Neuronal stem cell (in vitro differentiated cells): Measurements from ENCODE around the gene ACSS2.

Source experiments
- DNase-seq: peaks from one replicate; pipeline ENCODE4 v3.0.0-alpha.2; 2013; ENCODE audit warnings: low spot score
- H2AFZ ChIP-seq: one replicate; pipeline ENCODE4 v1.6.1; 2013; ENCODE audit warnings: mild to moderate bottlenecking, low read length, inconsistent platforms
- H2AK5ac ChIP-seq: 2 replicates; pipeline ENCODE4 v1.6.1; 2013; ENCODE audit warnings: low read depth, mild to moderate bottlenecking, inconsistent platforms, low read length, moderate library complexity, mixed read lengths
- H2BK120ac ChIP-seq: 2 replicates; pipeline ENCODE4 v1.6.1; 2013; ENCODE audit warnings: low read depth, mild to moderate bottlenecking, inconsistent platforms, low read length, moderate library complexity, mixed read lengths
- H2BK12ac ChIP-seq: one replicate; pipeline ENCODE4 v1.6.1; 2013; ENCODE audit warnings: low read length, inconsistent platforms
- H2BK15ac ChIP-seq: 2 replicates; pipeline ENCODE4 v1.6.1; 2013; ENCODE audit warnings: mild to moderate bottlenecking, low read length, inconsistent platforms, mixed read lengths
- H2BK5ac ChIP-seq: one replicate; pipeline ENCODE4 v1.6.1; 2013; ENCODE audit warnings: inconsistent platforms, mild to moderate bottlenecking, low read length, moderate library complexity
- H3K14ac ChIP-seq: one replicate; pipeline ENCODE4 v1.6.1; 2013; ENCODE audit warnings: low read length, inconsistent platforms
- H3K18ac ChIP-seq: 2 replicates; pipeline ENCODE4 v1.6.1; 2013; ENCODE audit warnings: low read length, inconsistent platforms
- H3K23ac ChIP-seq: 2 replicates; pipeline ENCODE4 v1.6.1; 2013; ENCODE audit warnings: low read depth, mild to moderate bottlenecking, mixed read lengths, low read length, inconsistent platforms; ENCODE audit not compliant: poor library complexity
- H3K27ac ChIP-seq: replicated peaks from 3 replicates; pipeline ENCODE4 v1.5.1; 2013; ENCODE audit warnings: low read length, inconsistent platforms
- H3K27me3 ChIP-seq, 3 experiments: 2 replicates each; pipeline ENCODE4 v1.6.1; 2013; ENCODE audit warnings: low read length in 3 of 3, mild to moderate bottlenecking in 2 of 3, inconsistent platforms in 1 of 3, low read depth in 1 of 3, mixed read lengths in 1 of 3, moderate library complexity in 1 of 3; ENCODE audit not compliant: control insufficient read depth in 3 of 3, insufficient read depth in 3 of 3
- H3K36me3 ChIP-seq, 2 donors: replicated peaks in 1 of 2; 2 replicates each; pipeline ENCODE4 v1.6.1; 2013; ENCODE audit warnings: low read length in 2 of 2; ENCODE audit not compliant: control insufficient read depth in 2 of 2, insufficient read depth in 2 of 2
- H3K4ac ChIP-seq: 2 replicates; pipeline ENCODE4 v1.6.1; 2013; ENCODE audit warnings: inconsistent platforms, mild to moderate bottlenecking, low read length, moderate library complexity
- H3K4me1 ChIP-seq, 2 donors: 1 replicate in 1 of 2; 2 replicates in 1 of 2; pipeline ENCODE4 v1.6.1; 2013; ENCODE audit warnings: low read length in 2 of 2, low read depth in 1 of 2; ENCODE audit not compliant: control insufficient read depth in 2 of 2, insufficient read depth in 1 of 2
- H3K4me2 ChIP-seq: one replicate; pipeline ENCODE4 v1.6.1; 2013; ENCODE audit warnings: mild to moderate bottlenecking, low read length, inconsistent platforms; ENCODE audit not compliant: insufficient read depth, poor library complexity, severe bottlenecking
- H3K4me3 ChIP-seq, 2 donors: 2 replicates each; pipeline ENCODE4 v1.5.1; 2013; ENCODE audit warnings: low read length in 2 of 2, mild to moderate bottlenecking in 2 of 2, inconsistent platforms in 1 of 2, moderate library complexity in 1 of 2
- H3K79me1 ChIP-seq: one replicate; pipeline ENCODE4 v1.6.1; 2013; ENCODE audit warnings: low read depth, mild to moderate bottlenecking, inconsistent platforms, low read length, moderate library complexity
- H3K9ac ChIP-seq: one replicate; pipeline ENCODE4 v1.6.1; 2013; ENCODE audit warnings: mild to moderate bottlenecking, low read depth, low read length, inconsistent platforms; ENCODE audit not compliant: poor library complexity
- H3K9me3 ChIP-seq, 2 donors: replicated peaks in 1 of 2; 2 replicates each; pipeline versions ENCODE3 to v1.6.1; 2013; ENCODE audit warnings: low read length in 2 of 2, mild to moderate bottlenecking in 2 of 2, inconsistent platforms in 1 of 2, low read depth in 1 of 2, mixed read lengths in 1 of 2, moderate library complexity in 1 of 2; ENCODE audit not compliant: control insufficient read depth in 2 of 2, insufficient read depth in 1 of 2
- H4K8ac ChIP-seq: one replicate; pipeline ENCODE4 v1.6.1; 2013; ENCODE audit warnings: low read depth, mild to moderate bottlenecking, inconsistent platforms, low read length, moderate library complexity
- H4K91ac ChIP-seq: one replicate; pipeline ENCODE4 v1.6.1; 2013; ENCODE audit warnings: low read length, low read depth, mild to moderate bottlenecking, inconsistent platforms; ENCODE audit not compliant: poor library complexity
- WGBS, 2 donors: extraction: QIAGEN DNeasy Blood & Tissue Kit; methylation state at CpG; one replicate each; pipeline ENCODE4 v1.1.7; 2013; ENCODE audit warnings: missing lambda C conversion rate in 2 of 2, mixed read lengths in 1 of 2; ENCODE audit not compliant: insufficient read length in 2 of 2, insufficient replicate concordance in 1 of 2; ENCODE audit errors: extremely low coverage in 2 of 2; 5-methylcytosine and 5-hydroxymethylcytosine counted together

ACSS2 gene

DNA sequence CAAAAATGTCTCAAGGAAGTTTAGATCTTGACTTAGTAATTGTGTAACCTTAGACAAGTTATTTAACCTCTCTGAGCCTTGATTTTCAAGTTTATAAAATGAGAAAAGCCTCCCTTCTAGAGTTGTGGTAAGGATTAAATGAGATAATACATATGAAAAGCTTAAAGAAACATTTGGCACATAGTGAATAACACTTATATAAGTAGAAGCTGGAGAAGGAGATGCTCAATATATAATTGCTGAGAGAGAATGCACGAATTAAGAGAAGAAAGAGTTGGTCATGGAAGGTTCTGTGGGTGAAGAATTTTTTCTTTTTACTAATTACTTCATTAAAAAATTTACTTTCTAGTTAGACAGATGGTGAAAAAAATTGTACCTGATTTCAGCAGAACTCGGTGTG lies 5.3 kb downstream of the ACSS2 start:
- Histone ChIP-seq H3K18ac (no peak overlapping the region), H3K4me2 (no peak overlapping the region), H3K23ac (no peak overlapping the region), H3K4me1 (no peaks in the 10 kb centered on the region), H3K79me1 (no peaks in the 10 kb centered on the region), H2BK120ac (no peak overlapping the region), H3K27ac (no peak overlapping the region), H2BK15ac (no peak overlapping the region), H4K8ac (no peak overlapping the region), H3K14ac (no peak overlapping the region), H4K91ac (no peak overlapping the region), H3K27me3 (peaks cover 0 to 5% (median 0%) of the 10 kb centered on the region in 3 experiments), H2AK5ac (no peak overlapping the region), H3K4ac (no peak overlapping the region), H3K4me3 (no peak overlapping the region), H3K36me3 (peaks cover 3 to 36% of the 10 kb centered on the region in 2 donors), H2BK12ac (no peak overlapping the region), H2AFZ (no peak overlapping the region), H3K9me3 (no peaks in the 10 kb centered on the region), H2BK5ac (no peak overlapping the region), H3K9ac (no peak overlapping the region)
- DNase-seq = no peak
- WGBS, 2 donors = no CpG with 5 or more reads among the region's 2 CpGs

DNA sequence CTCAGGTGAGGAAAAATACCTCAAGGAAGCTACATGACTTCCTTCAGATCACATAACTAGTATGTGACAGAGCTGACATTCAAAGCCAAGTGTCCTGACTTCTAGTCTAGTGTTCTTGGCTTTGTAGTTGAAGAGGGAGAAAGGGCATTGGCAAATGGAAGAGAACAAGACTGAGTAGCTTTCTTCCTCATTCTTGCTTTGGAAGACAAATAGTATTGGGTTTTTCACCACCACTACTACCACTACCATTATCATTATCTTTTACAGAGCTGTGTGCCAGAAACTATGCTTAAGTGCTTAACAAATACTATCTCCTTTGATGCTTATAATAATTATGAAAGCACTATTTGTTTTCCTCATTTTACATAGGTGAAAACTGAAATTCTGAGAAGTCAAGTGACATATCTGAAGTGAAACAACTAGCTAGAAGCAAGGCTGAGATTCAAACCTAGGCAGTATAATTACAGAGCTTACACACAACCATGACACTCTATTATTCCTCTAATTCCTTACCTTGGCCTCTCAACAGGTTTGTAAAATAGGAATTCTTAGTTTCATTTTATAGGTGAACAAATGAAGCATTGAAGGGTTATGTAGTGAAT lies 6.8 kb downstream of the ACSS2 start:
- Histone ChIP-seq H3K18ac (no peak overlapping the region), H2BK12ac (no peak overlapping the region), H2AFZ (no peak overlapping the region), H3K14ac (no peak overlapping the region), H4K8ac (no peak overlapping the region), H3K27ac (no peak overlapping the region), H3K4me1 (no peaks in the 10 kb centered on the region), H3K9ac (no peak overlapping the region), H3K27me3 (no peaks in the 10 kb centered on the region), H3K23ac (no peak overlapping the region), H3K79me1 (no peaks in the 10 kb centered on the region), H3K36me3 (peaks cover 3 to 36% of the 10 kb centered on the region in 2 donors), H3K4me3 (no peak overlapping the region), H2AK5ac (no peak overlapping the region), H2BK15ac (no peak overlapping the region), H2BK5ac (no peak overlapping the region), H4K91ac (no peak overlapping the region), H3K4me2 (no peak overlapping the region), H2BK120ac (no peak overlapping the region), H3K9me3 (no peaks in the 10 kb centered on the region), H3K4ac (no peak overlapping the region)
- DNase-seq = no peak

- Histone ChIP-seq H3K9me3 (no peaks in the 10 kb centered on the region), H3K27ac (no peak overlapping the region), H3K4me1 (no peaks in the 10 kb centered on the region), H4K91ac (no peak overlapping the region), H2BK120ac (no peak overlapping the region), H2AK5ac (no peak overlapping the region), H3K27me3 (no peaks in the 10 kb centered on the region), H3K18ac (no peak overlapping the region), H3K23ac (no peak overlapping the region), H2BK15ac (no peak overlapping the region), H3K4me2 (no peak overlapping the region), H2BK12ac (no peak overlapping the region), H3K79me1 (no peaks in the 10 kb centered on the region), H3K4ac (no peak overlapping the region), H3K9ac (no peak overlapping the region), H2AFZ (no peak overlapping the region), H2BK5ac (no peak overlapping the region), H3K36me3 (peaks cover 3 to 36% of the 10 kb centered on the region in 2 donors), H3K14ac (no peak overlapping the region), H3K4me3 (no peak overlapping the region), H4K8ac (no peak overlapping the region)
- no CpG with 5 or more reads among the region's 4 CpGs for WGBS, 2 donors
- no peak for DNase-seq
Observed at GRCh38 chr20:34883809-34884208, 7.4 kb downstream of the ACSS2 start.

GRCh38 chr20:34884260-34884659 lies 7.8 kb downstream of the ACSS2 start:
- Histone ChIP-seq H4K91ac (no peak overlapping the region), H3K4me2 (no peak overlapping the region), H3K4me1 (no peaks in the 10 kb centered on the region), H3K36me3 (peaks cover 3 to 36% of the 10 kb centered on the region in 2 donors), H3K23ac (no peak overlapping the region), H2BK120ac (no peak overlapping the region), H3K9me3 (no peaks in the 10 kb centered on the region), H3K4me3 (no peak overlapping the region), H3K4ac (no peak overlapping the region), H2BK15ac (no peak overlapping the region), H3K14ac (no peak overlapping the region), H2BK12ac (no peak overlapping the region), H2BK5ac (no peak overlapping the region), H3K18ac (no peak overlapping the region), H2AFZ (no peak overlapping the region), H3K79me1 (no peaks in the 10 kb centered on the region), H4K8ac (no peak overlapping the region), H3K27me3 (no peaks in the 10 kb centered on the region), H3K27ac (no peak overlapping the region), H3K9ac (no peak overlapping the region), H2AK5ac (no peak overlapping the region)
- no CpG with 5 or more reads among the region's 1 CpG for WGBS, 2 donors
- DNase-seq = no peak
